ENCODE measurements around the gene SLC66A1. TPM values are rescaled to one million over a fixed set of nuclear protein-coding genes. Genes with fewer than 3 reads are reported as not detected.

Gene SLC66A1
- polyA plus RNA-seq, 5 donors: 8.3 to 11.0 (median 8.6) TPM

- DNase-seq: no peak
Observed at GRCh38 chr1:19342062-19342750, 30.1 kb downstream of the SLC66A1 start.

GRCh38 chr1:19342894-19343616, 30.9 kb downstream of the SLC66A1 start:
- DNase-seq: no peak

- no peak for DNase-seq
Observed at GRCh38 chr1:19343617-19344350, 31.7 kb downstream of the SLC66A1 start.

GRCh38 chr1:19344372-19344810, 32.3 kb downstream of the SLC66A1 start:
- DNase-seq: no peak

GRCh38 chr1:19344831-19345230, 32.7 kb downstream of the SLC66A1 start:
- DNase-seq: no peak

GRCh38 chr1:19345391-19345790, 33.3 kb downstream of the SLC66A1 start:
- no peak for DNase-seq

- no peak for DNase-seq
Observed at GRCh38 chr1:19346026-19346425, 33.9 kb downstream of the SLC66A1 start.

- no peak for DNase-seq
Observed at GRCh38 chr1:19347533-19348172, 35.5 kb downstream of the SLC66A1 start.

GRCh38 chr1:19348441-19349198, 36.5 kb downstream of the SLC66A1 start:
- no peak for DNase-seq

- DNase-seq: no peak
Observed at GRCh38 chr1:19349999-19350398, 37.9 kb downstream of the SLC66A1 start.

- no peak for DNase-seq
Observed at GRCh38 chr1:19350566-19350965, 38.4 kb downstream of the SLC66A1 start.

- no peak for DNase-seq
Observed at GRCh38 chr1:19351873-19352272, 39.7 kb downstream of the SLC66A1 start.

- no peak for DNase-seq
Observed at GRCh38 chr1:19352839-19353238, 40.7 kb downstream of the SLC66A1 start.

- no peak for DNase-seq
Observed at GRCh38 chr1:19353596-19353995, 41.5 kb downstream of the SLC66A1 start.

- DNase-seq: no peak
Observed at GRCh38 chr1:19354531-19354981, 42.4 kb downstream of the SLC66A1 start.

- no peak for DNase-seq
Observed at GRCh38 chr1:19356266-19356665, 44.1 kb downstream of the SLC66A1 start.

GRCh38 chr1:19357299-19357986, 45.3 kb downstream of the SLC66A1 start:
- no peak for DNase-seq

GRCh38 chr1:19358710-19359109, 46.6 kb downstream of the SLC66A1 start:
- DNase-seq: no peak

- no peak for DNase-seq
Observed at GRCh38 chr1:19359357-19359756, 47.2 kb downstream of the SLC66A1 start.

GRCh38 chr1:19360016-19360415, 47.9 kb downstream of the SLC66A1 start:
- DNase-seq: no peak

GRCh38 chr1:19360432-19360831, 48.3 kb downstream of the SLC66A1 start:
- no peak for DNase-seq
